ENCODE measurements around the gene RASGRP3.

Gene RASGRP3

DNA sequence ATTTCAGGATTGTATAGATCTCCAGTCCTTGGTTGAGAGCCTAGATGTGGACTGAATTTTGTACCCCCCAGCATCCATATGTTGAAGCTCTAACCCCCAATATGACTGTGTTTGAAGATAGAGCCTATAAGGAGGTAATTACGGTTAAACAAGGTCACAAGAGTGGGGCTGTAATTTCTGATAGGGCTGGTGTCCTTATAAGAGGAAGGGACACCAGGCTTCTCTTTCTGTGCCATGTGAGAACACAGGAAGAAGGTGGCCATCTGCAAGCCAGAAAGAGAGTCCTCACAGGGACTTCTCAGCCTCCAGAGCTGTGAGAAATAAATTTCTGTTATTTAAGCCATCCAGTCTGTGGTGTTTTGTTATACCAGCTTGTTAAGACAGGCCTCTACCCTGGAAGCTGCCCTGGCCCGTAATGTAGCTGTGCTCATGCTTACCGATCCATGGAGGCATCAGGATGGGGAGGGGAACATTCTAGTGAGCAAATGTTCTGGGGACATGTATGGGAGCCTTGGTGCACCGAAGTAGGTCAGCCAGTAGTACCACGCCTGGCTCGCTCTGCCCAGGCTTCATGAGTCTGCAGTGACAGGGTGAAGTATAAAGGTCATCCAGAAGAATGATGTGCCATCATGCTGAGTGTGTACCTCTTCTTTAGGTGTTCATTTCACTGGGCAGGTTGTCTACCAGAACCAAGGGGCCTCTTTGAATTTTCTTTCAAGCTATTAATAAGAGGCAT is 16.1 kb downstream of the RASGRP3 start:
- DNase-seq (ENCODE audit: low spot score), result no peak

DNA sequence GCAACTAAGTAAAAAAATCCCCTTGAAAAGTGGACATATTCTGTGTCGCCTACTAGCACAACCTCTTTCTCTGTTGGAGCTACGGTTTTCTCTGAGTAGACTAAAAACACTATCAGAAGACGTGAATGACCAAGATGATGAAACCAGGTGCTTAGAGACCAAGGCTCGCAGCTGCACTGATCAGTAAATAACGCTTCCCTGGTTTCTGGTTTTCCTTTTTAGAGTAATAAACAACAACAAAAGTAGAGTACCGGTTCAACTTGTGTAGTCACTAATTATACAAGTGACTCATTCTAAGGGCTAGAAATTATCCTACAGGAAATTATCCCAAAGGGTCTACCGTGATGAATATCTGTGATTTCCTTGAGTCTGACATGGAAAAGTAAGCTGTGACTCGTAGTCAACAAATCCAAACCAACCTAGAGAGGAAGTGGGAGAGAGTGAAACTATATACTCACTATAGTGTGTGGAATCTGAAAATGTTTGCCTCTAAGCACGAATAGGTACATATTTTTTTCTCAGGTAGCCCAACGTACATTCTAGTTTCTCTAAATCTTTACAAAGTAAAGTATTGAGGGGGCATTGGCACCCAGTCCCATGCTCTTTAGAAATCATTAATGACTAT is 17.8 kb downstream of the RASGRP3 start:
- DNase-seq (ENCODE audit: low spot score), result no peak

DNA sequence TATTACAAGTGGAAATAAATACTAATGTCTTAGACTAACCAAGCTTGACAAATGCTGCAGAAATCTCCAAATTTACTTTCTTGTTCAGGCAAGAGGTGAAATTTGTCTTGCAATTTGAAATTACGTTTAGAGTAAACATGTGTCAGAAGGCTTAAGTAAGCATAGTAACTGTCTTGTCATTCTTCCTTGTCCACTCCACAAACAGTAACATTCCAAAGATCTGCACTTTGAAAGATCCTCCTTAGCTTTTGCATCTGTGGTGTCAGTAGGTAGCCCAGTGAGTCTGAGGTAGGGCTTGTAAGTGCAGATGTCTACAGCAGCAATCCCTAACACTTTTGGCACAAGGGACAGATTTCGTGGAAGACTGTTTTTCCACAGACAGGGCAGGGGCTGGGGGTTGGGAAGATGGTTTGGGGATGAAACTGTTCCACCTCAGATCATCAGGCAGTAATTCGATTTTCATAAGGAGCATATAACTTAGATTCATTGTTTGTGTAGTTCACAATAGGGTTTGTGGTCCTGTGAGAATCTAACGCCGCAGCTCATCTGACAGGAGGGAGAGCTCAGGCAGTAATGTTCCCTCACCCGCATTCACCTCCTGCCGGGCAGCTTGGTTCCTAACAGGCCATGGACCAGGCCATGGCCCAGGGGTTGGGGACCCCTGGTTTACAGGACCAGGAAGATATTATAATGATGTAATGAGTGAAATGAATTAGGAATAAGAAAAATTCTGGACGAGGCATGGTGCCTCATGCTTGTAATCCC is 18.6 kb downstream of the RASGRP3 start:
- DNase-seq (ENCODE audit: low spot score), result no peak

GRCh38 chr2:33495683-33496082 is 19.2 kb downstream of the RASGRP3 start:
- DNase-seq (ENCODE audit: low spot score), result no peak

DNA sequence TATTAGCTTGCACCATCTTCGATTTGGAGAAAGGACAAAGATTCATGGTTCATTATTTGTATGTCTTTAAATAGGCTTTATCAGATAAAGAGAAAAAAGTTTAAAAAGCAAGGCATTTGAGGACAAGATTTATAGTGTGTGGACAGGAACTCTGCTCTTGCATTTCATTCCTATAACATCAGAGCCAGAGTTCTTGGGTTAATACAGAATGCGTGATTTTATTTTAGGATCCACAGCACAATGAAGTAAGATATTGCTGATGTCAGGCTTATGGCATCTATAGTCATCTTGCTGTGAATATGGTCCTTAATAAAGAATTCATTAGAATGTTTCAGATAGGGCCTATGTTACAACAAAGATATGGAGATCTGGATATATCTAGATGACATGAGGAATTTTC is 19.7 kb downstream of the RASGRP3 start:
- DNase-seq (ENCODE audit: low spot score), result no peak

GRCh38 chr2:33496726-33497125 is 20.3 kb downstream of the RASGRP3 start:
- DNase-seq (ENCODE audit: low spot score), result no peak

GRCh38 chr2:33497221-33497650 is 20.8 kb downstream of the RASGRP3 start:
- DNase-seq (ENCODE audit: low spot score), result no peak

DNA sequence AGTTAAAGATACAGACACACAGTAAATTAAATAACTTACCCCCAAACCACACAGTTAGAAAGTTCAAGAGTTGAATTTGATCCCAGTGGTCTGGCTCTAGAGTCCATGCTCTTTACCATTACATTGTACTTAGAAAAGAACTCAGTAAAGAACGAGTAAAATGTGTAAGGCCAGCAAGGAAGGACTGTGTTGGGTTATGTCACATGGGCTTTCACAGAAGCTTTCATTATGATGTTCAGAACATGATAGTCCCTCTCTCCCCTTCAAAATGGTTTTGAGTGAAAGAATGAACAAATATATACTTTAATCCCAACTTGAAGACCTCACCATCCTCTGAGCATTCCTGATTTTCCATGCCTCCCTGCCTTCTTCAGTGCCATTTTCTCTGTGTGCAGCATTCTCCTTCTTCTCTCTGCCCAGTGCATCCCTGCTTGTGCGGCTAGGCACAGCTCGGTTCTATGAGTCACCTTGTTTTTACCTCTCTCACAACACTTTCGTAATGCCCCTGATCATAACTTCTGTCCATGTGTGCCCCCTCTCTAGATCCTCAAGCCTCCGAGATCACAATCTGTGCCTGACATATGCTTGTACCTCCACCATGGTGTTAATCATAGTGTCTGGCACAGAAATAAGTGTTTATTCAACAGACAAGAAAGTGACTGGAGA is 22.0 kb downstream of the RASGRP3 start:
- DNase-seq (ENCODE audit: low spot score), result no peak

- DNase-seq (ENCODE audit: low spot score), result no peak
Measured at GRCh38 chr2:33500177-33500576, 23.7 kb downstream of the RASGRP3 start.

- no peak for DNase-seq (ENCODE audit: low spot score)
Measured at GRCh38 chr2:33502025-33502424, 25.6 kb downstream of the RASGRP3 start.

- DNase-seq (ENCODE audit: low spot score), result no peak
Measured at GRCh38 chr2:33503002-33503401, 26.6 kb downstream of the RASGRP3 start.

- DNase-seq (ENCODE audit: low spot score), result no peak
Measured at GRCh38 chr2:33505966-33506365, 29.5 kb downstream of the RASGRP3 start.

DNA sequence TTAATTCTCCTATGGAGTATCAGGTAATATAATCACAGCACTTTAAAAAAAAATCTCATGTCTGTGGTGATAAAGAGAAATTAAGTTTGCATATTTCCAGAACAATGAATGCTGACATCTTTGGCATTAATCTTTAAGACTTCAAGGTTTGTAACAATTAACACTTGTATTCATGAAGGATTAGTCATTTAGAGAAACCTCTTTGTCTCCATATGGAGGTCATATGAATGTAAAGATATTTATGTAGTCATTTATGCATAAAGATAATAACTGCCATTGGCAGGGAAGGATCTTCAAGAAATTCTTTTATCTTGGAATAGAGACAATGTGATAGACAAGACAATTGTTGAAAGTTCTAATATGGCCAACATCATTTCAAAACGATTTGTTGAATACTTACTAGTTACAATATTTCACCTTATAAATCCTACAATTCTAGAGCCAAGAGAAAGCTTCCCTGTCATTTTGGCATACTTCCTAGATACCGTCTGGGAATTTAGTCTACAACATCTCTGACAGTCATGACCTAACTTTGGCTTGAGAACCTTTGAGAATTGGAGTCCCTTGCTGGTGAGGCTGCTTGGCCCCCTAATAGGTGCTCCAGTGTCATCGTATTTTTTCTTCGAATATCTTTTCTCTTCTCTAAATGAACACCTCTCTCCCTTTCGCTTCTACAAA is 33.6 kb downstream of the RASGRP3 start:
- no peak for DNase-seq (ENCODE audit: low spot score)

DNA sequence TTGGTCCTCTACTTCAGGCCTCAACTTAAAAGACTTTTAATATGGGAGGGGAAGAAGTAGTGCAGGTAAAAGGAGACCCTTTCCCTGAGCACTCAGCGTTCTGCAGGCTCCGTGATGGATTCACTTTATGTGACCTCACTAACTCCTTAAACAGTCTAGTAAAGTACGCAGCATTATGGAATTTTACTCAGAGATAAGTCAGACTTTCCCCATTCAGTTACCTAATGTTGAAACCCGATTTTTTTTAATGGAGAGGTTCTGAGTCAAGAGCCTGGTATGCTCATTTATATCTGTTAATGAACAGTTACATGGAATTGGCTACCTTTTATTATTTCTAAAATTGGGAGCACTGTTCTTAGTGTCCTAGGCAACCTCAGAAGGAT is 34.1 kb downstream of the RASGRP3 start:
- DNase-seq (ENCODE audit: low spot score), result no peak

- no peak for DNase-seq (ENCODE audit: low spot score)
Measured at GRCh38 chr2:33511141-33511540, 34.7 kb downstream of the RASGRP3 start.

GRCh38 chr2:33512112-33512511 is 35.7 kb downstream of the RASGRP3 start:
- DNase-seq (ENCODE audit: low spot score), result no peak

GRCh38 chr2:33513480-33513879 is 37.0 kb downstream of the RASGRP3 start:
- no peak for DNase-seq (ENCODE audit: low spot score)

- DNase-seq (ENCODE audit: low spot score), result no peak
Measured at GRCh38 chr2:33516456-33516995, 40.1 kb downstream of the RASGRP3 start.

DNA sequence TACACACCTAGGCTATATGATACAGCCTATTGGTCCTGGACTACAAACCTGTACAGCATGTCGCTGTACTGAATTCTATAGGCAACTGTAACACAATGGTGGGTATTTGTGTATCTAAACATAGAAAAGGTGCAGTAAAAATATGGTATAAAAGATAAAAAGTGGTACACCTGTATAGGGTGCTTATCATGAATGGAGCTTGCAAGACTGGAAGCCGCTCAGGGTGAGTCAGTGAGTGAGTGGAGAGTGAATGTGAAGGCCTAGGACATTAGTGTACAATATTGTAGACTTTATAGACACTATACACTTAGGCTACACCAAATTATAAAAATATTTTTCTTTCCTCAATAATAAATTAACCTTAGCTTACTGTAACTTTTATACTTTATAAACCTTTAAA is 41.8 kb downstream of the RASGRP3 start:
- DNase-seq (ENCODE audit: low spot score), result no peak

DNA sequence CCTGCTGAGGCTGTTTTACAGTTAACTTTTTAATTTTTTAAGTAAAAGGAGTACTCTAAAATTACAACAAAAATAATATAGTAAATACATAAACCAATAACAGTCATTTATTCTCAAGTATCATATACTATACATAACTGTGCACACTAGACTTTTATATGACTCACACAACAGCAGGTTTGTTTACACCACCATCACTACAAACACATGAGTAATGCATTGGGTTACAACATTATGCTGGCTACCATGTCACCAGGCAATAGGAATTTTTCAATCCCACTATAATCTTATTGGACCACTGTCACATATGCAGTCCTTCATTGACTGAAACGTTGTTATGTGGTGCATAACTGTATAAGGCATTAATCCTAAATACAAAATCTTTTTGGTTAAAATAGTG is 42.5 kb downstream of the RASGRP3 start:
- DNase-seq (ENCODE audit: low spot score), result no peak

DNA sequence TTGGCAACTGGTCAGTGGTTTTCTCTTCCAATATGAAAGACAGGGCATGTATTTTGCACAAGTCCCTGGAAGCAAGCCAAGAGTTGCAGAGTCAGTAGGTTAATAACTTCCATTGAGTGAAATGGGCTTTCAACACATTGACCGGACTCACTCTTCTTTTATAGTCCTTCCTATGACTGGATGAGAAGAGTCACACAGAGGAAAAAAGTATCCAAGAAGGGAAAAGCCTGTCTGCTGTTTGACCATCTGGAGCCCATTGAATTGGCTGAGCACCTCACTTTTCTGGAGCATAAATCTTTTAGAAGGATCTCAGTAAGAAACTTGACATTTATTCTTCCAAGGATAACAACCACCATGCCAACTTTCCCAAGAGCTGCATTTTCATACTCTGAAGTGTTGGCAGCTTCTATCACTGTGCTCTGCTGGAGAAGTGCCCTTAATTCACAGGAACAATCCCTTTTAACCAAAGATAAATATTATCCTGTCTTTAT is 45.4 kb downstream of the RASGRP3 start:
- no peak for DNase-seq (ENCODE audit: low spot score)

- DNase-seq (ENCODE audit: low spot score), result no peak
Measured at GRCh38 chr2:33522576-33522975, 46.1 kb downstream of the RASGRP3 start.

Data from hematopoietic multipotent progenitor cell treated with erythropoietin and hydrocortisone succinate and interleukin-3 and kit ligand, for 17 days (in vitro differentiated cells).